GM03348 (cell line): ENCODE results near the gene HNRNPCL4.
"Not testable (repeated sequence)": the region's sequence is repeated elsewhere in the genome, so short reads cannot be mapped to it uniquely, and the experiment has no call there.

Experiments
- DNase-seq: peaks from one replicate; pipeline ENCODE4 v3.0.0; 2012; ENCODE audit warnings: low spot score

The HNRNPCL4 gene

DNA sequence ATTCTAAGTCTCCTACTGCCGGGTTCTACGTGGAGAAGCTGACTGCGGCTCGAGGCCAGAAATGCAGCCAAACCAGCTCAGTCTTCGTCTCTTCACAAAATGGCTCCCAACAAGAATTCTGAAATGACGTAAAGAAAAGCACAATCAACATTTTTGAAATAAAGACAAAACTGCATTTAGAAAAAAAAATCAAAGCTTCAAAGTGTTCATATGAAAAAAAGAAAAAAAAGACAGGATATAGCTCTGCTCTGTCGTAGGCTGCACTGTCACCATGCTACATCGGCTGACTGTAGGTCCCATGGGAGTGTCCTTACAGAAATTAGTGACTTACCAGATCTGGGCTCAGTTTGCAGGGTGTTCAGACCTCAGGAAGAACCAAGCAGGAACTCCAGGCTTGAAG, at the start of gene HNRNPCL4:
Gene HNRNPCL4 (minus strand): TSS at position 101 of the 400 bp plus-strand sequence. CDS start 164 bp downstream, outside the sequence.
- not testable (repeated sequence) for DNase-seq

DNA sequence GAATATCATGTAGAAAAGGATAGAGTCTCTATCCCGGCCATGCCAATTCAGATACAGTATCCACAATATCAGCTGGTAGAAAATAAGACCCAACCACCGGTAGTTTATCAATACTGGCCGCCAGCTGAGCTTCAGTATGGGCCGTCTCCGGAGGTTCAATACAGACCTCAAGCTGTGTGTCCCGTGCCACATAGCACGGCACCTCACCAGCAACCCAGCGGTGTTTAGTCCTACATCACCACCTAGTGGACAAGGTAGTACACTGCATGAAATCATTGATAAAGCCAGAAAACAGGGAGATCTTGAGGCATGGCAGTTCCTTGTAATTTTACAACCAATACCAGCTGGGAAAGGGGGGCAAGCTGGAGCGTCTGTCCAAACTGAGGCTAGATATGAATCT, 43.3 kb upstream of the HNRNPCL4 start:
- DNase-seq: not testable (repeated sequence)

DNA sequence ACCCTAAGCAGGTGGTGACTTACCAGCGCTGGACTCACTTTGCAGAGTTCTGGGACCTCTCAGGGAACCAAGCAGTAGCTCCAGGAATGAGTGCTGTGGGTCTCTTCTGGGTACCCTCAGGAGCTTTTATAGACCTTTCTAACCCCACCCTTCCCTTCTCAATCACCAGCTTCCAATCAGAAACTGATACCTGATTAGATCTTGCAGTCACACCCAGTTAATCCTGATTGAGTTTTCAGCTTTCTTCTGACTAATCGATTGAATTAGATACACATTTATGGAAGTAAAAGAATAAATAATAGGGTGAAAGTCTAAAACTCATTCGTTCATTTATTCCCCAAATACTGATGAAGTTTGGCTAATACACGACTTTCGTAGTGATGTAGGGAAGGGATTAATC, 35.9 kb upstream of the HNRNPCL4 start, which contains the start of gene PRAMEF13:
Gene PRAMEF13 (minus strand): TSS at position 101 of the 400 bp plus-strand sequence. CDS start 1,820 bp downstream, outside the sequence.
- not testable (repeated sequence) for DNase-seq

DNA sequence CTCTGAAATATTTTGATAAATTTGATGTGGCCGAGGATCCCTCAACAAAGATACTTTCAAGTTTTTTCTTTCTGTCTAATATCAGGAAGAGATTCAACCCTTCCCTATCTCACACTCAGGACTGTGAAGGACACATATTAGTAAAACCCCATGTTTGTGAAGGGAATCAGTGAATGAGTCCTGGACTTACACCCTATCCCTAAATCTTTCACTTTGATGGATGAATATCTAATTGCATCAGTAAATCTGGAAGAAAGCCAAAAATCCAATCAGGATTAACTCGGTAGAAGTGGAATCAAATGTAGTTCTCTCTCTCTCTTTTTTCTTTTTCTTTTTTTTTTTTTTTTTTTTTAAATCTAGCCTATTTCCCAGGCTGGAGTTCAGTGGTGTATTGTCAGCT, 6.1 kb upstream of the HNRNPCL4 start, which contains the start of gene PRAMEF9:
Gene PRAMEF9 (plus strand): TSS at position 301 of the 400 bp plus-strand sequence. CDS start 3,433 bp downstream, outside the sequence.
- DNase-seq: not testable (repeated sequence)

DNA sequence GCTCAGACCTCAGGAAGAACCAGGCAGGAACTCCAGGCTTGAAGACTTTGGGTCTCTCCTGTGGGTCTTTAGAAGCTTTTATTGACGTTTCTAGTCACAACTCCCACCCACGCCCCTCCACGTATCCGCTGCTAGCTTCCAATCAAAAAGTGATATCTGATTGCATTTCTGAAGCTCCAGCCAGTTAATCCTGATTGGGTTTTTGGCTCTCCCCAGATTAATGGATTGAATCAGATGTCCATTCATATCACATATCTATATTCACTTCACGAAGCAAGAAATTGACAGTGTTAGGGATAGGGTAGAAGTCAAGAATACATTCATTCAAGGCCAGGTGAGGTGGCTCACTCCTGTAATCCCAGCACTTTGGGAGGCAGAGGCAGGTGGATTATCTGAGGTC, 9.5 kb downstream of the HNRNPCL4 start, which contains the start of gene PRAMEF26:
Gene PRAMEF26 (minus strand): TSS at position 101 of the 400 bp plus-strand sequence. CDS start 2,914 bp downstream, outside the sequence.
- not testable (repeated sequence) for DNase-seq

DNA sequence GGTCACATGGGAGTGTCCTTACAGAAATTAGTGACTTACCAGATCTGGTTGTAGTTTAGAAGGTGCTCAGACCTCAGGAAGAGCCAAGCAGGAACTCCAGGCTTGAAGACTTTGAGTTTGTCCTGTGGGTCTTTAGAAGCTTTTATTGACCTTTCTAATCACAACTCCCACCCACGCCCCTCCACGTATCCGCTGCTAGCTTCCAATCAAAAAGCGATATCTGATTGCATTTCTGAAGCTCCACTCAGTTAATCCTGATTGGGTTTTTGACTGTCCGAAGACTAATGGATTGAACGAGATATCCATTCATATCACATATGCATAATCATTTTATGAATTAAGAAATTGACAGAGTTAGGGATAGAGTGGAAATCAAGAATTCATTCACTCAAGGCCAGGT, 48.7 kb downstream of the HNRNPCL4 start, which contains the start of gene HNRNPCL2:
Gene HNRNPCL2 (minus strand): TSS at position 101 of the 400 bp plus-strand sequence. CDS start 454 bp downstream, outside the sequence.
- not testable (repeated sequence) for DNase-seq
